AG04450 (cell line): ENCODE results near the gene STPG1. TPM values are rescaled to one million over a fixed set of nuclear protein-coding genes. Genes with fewer than 3 reads are reported as not detected.

ENCODE experiments used
- CTCF ChIA-PET: fragments of 300-600, 350-600 bp; formaldehyde crosslinking; extraction: SDS; loops from one replicate; lab custom pipeline; 2022; ENCODE audit warnings: antibody characterized with exemption, inconsistent platforms; lab: Charles Lee
- POLR2A ChIA-PET: fragments of 350-600 bp; formaldehyde crosslinking; extraction: SDS; loops from one replicate; lab custom pipeline; 2021; ENCODE audit warnings: antibody characterized with exemption, inconsistent platforms; lab: Yijun Ruan, JAX
- DNase-seq: peaks from one replicate; pipeline ENCODE4 v3.0.0-alpha.2; 2011; ENCODE audit warnings: low read depth, low spot score
- H3K27ac ChIP-seq: one replicate; pipeline ENCODE4 v1.5.1; 2012; ENCODE audit warnings: low read depth, low read length, control low read depth
- H3K27me3 ChIP-seq: one replicate; pipeline ENCODE4 v1.6.0; 2012; ENCODE audit warnings: low read length; ENCODE audit not compliant: control insufficient read depth, insufficient read depth
- H3K4me3 ChIP-seq: 2 replicates; pipeline ENCODE4 v1.5.1; 2011; ENCODE audit warnings: mild to moderate bottlenecking, low read depth, low read length, control low read depth
- H3K9me3 ChIP-seq: 2 replicates; pipeline ENCODE4 v1.5.1; 2012; ENCODE audit warnings: low read length; ENCODE audit not compliant: control insufficient read depth, insufficient read depth
- polyA plus RNA-seq: library from polyadenylated mRNA; depleted of rRNA; stranded (reverse); fragments of >200 nt; gene quantifications from 2 replicates; pipeline ENCODE4 v1.2.3, GENCODE V29; 2011
- TF ChIP-seq, protein P1 (sequence below): IDR thresholded peaks from 2 replicates; pipeline ENCODE4 v1.5.1; 2011; ENCODE audit warnings: low read depth, low read length, control low read depth, inconsistent platforms

Gene STPG1
- polyA plus RNA-seq, 1 experiment: 7.9 TPM

GRCh38 chr1:24325587-24326449, 87.8 kb downstream of the STPG1 start:
- H3K27me3 ChIP-seq: peaks cover 9% of the 10 kb centered on the region
- no peak overlapping the region for H3K4me3 ChIP-seq
- CTCF ChIA-PET: interaction anchor here (1.0 kb wide), 1 partner anchor 66 kb away, joined by 5 read pairs; no protein-coding TSS in a partner anchor
- POLR2A ChIA-PET: no interaction called here
- H3K27ac ChIP-seq: no peak overlapping the region
- TF ChIP-seq, protein P1, sequence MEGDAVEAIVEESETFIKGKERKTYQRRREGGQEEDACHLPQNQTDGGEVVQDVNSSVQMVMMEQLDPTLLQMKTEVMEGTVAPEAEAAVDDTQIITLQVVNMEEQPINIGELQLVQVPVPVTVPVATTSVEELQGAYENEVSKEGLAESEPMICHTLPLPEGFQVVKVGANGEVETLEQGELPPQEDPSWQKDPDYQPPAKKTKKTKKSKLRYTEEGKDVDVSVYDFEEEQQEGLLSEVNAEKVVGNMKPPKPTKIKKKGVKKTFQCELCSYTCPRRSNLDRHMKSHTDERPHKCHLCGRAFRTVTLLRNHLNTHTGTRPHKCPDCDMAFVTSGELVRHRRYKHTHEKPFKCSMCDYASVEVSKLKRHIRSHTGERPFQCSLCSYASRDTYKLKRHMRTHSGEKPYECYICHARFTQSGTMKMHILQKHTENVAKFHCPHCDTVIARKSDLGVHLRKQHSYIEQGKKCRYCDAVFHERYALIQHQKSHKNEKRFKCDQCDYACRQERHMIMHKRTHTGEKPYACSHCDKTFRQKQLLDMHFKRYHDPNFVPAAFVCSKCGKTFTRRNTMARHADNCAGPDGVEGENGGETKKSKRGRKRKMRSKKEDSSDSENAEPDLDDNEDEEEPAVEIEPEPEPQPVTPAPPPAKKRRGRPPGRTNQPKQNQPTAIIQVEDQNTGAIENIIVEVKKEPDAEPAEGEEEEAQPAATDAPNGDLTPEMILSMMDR: no peak
- H3K9me3 ChIP-seq: no peaks in the 10 kb centered on the region; the same call in 1 of the 2 replicates
- DNase-seq: no peak

GRCh38 chr1:24324903-24325302, 88.7 kb downstream of the STPG1 start:
- Histone ChIP-seq H3K27ac (no peak overlapping the region), H3K9me3 (no peaks in the 10 kb centered on the region; the same call in 1 of the 2 replicates), H3K4me3 (no peak overlapping the region), H3K27me3 (peaks cover 18% of the 10 kb centered on the region)
- TF ChIP-seq, protein P1: no peak
- CTCF ChIA-PET: no interaction called here
- POLR2A ChIA-PET: no interaction called here
- DNase-seq: no peak

DNA sequence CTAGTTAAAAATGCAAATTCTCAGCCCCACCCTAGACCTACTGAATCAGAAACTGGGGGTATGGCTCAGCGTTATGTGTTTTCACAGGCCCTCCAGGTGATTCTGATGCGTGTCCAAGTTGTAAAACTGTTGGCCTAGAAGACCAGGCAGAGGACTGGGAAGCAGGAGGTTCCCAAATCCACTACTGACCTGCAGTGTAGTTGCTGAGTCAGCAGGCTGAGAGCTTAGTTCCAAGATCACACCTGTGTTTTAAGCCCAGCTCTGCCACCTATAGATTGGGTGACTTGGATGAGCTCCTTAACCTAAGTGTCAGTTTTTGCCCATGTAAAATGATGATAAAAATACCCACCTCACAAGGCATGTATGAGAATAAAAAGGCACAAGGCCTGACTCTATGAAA, 90.3 kb downstream of the STPG1 start:
- Histone ChIP-seq H3K27ac (no peak overlapping the region), H3K27me3 (peaks cover 28% of the 10 kb centered on the region), H3K9me3 (no peaks in the 10 kb centered on the region; the same call in 1 of the 2 replicates), H3K4me3 (no peak overlapping the region)
- TF ChIP-seq, protein P1: no peak
- no peak for DNase-seq
- POLR2A ChIA-PET: no interaction called here
- CTCF ChIA-PET: interaction anchor here (0.9 kb wide), 1 partner anchor 121 kb away, joined by 3 read pairs; no protein-coding TSS in a partner anchor

DNA sequence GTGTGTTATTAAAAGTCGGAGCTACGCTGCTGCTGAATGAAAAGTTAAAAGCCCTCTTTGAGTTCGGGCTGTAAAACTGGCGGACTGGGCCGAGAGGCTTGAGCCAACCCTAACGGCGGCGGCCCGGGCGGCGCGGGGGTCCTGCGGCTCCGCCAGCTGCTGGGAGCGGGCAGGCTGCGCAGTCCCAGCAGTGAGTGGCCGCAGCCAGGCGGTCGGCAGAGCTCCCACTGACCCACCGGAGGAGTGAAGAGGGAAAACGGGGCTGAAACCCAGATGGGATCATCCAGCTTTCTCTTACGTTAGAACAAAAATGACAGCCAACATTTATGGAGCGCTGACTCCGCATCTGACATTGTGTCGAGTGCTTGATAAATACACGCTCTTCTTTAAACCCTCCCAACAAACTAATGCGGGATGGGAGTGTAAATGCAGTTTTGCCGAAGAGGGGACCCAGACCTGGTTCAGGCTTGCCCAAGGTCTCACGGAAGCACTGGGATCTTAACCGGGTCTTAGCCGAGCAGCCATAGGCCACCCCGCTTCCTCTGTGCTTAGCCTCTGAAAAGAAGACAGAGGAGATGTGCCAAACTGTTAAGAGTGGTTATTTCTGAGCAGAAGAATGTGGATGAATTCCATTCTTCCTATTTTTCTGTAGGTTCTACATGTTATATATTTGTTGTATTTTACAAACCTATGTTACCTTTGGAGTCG, 91.0 kb downstream of the STPG1 start:
- no peaks in the 10 kb centered on the region; the same call in 1 of the 2 replicates for H3K9me3 ChIP-seq
- no peak for DNase-seq
- peak overlapping the region; percentile 57 for H3K27ac ChIP-seq
- CTCF ChIA-PET: interaction anchor here (0.9 to 1.9 kb wide), 3 partner anchors 68 to 121 kb away, joined by 3 to 14 read pairs (median 7); no protein-coding TSS in a partner anchor
- TF ChIP-seq, protein P1: no peak
- H3K27me3 ChIP-seq: peaks cover 28% of the 10 kb centered on the region
- peak overlapping the region; percentile 54 for H3K4me3 ChIP-seq
- POLR2A ChIA-PET: interaction anchor here (0.6 to 1.8 kb wide), 4 partner anchors 20 to 57 kb away, joined by 3 to 9 read pairs (median 3); no protein-coding TSS in a partner anchor
